Naive thymus-derived CD8-positive, alpha-beta T cell (primary cell): ENCODE results near the gene MELK. TPM values are rescaled to one million over a fixed set of nuclear protein-coding genes. Genes with fewer than 3 reads are reported as not detected.

Experiments used
- polyA plus RNA-seq, 3 donors: library from polyadenylated mRNA; unstranded; fragments of 300-500 nt; fragmentation: Illumina TruSeq; gene quantifications; one replicate each; pipeline ENCODE4 v1.2.3, GENCODE V29; 2021
- total RNA-seq, 8 experiments: library from RNA in 2 of 8; stranded (reverse) in 2 of 8; gene quantifications; one replicate each; pipeline ENCODE4 v1.2.3 and lab custom pipeline; 2021 to 2026

MELK gene
- total and polyA plus RNA-seq, 5 experiments from 2014 or later: not detected

Other genes starting within 250 kb of the MELK start
- 10 to 100 TPM; 73.6 to 86.7 TPM for gene RNF38, start 172.6 kb upstream of the MELK start, total RNA-seq
- gene RNF38, start 172.6 kb upstream of the MELK start, polyA plus RNA-seq: 10 to 100 TPM; 10.6 to 23.9 (median 15.9) TPM